ENCODE results near the gene CCDC85C.

Gene CCDC85C

GRCh38 chr14:99605299-99605961, 1.4 kb upstream of the CCDC85C start:
- peak; percentile 35 for DNase-seq (ENCODE audit: low read depth)

- DNase-seq (ENCODE audit: low read depth): peak; percentile 8
Observed at GRCh38 chr14:99604766-99605298, 825 bp upstream of the CCDC85C start.

- DNase-seq (ENCODE audit: low read depth): peak; percentile 94
Observed at GRCh38 chr14:99604278-99604765, 315 bp upstream of the CCDC85C start.

GRCh38 chr14:99602788-99603415, 1.1 kb downstream of the CCDC85C start:
- DNase-seq (ENCODE audit: low read depth): no peak

- no peak for DNase-seq (ENCODE audit: low read depth)
Observed at GRCh38 chr14:99602054-99602787, 1.8 kb downstream of the CCDC85C start.

GRCh38 chr14:99601361-99601831, 2.6 kb downstream of the CCDC85C start:
- DNase-seq (ENCODE audit: low read depth): peak; percentile 24

- no peak for DNase-seq (ENCODE audit: low read depth)
Observed at GRCh38 chr14:99600232-99600888, 3.6 kb downstream of the CCDC85C start.

- no peak for DNase-seq (ENCODE audit: low read depth)
Observed at GRCh38 chr14:99599393-99599792, 4.6 kb downstream of the CCDC85C start.

- no peak for DNase-seq (ENCODE audit: low read depth)
Observed at GRCh38 chr14:99598774-99599173, 5.2 kb downstream of the CCDC85C start.

- no peak for DNase-seq (ENCODE audit: low read depth)
Observed at GRCh38 chr14:99597911-99598600, 6.0 kb downstream of the CCDC85C start.

- DNase-seq (ENCODE audit: low read depth): no peak
Observed at GRCh38 chr14:99596772-99597171, 7.2 kb downstream of the CCDC85C start.

- no peak for DNase-seq (ENCODE audit: low read depth)
Observed at GRCh38 chr14:99596071-99596627, 7.9 kb downstream of the CCDC85C start.

GRCh38 chr14:99595524-99595923, 8.5 kb downstream of the CCDC85C start:
- DNase-seq (ENCODE audit: low read depth): no peak

GRCh38 chr14:99595034-99595433, 9.0 kb downstream of the CCDC85C start:
- no peak for DNase-seq (ENCODE audit: low read depth)

GRCh38 chr14:99593971-99594841, 9.8 kb downstream of the CCDC85C start:
- DNase-seq (ENCODE audit: low read depth): no peak

- DNase-seq (ENCODE audit: low read depth): no peak
Observed at GRCh38 chr14:99592933-99593753, 10.9 kb downstream of the CCDC85C start.

GRCh38 chr14:99592394-99592793, 11.6 kb downstream of the CCDC85C start:
- no peak for DNase-seq (ENCODE audit: low read depth)

- no peak for DNase-seq (ENCODE audit: low read depth)
Observed at GRCh38 chr14:99590746-99591555, 13.1 kb downstream of the CCDC85C start.

Data from fibroblast of gingiva (primary cell).